SW480 (cell line): ENCODE measurements around the gene ADAMTS19.
"Not testable (repeated sequence)": the region's sequence is repeated elsewhere in the genome, so short reads cannot be mapped to it uniquely, and the experiment has no call there.

ENCODE experiments used
- DNase-seq: peaks from one replicate; pipeline ENCODE4 v3.0.0-alpha.2; 2016; ENCODE audit warnings: low spot score

Gene ADAMTS19

GRCh38 chr5:129584496-129584895 lies 124.4 kb downstream of the ADAMTS19 start:
- not testable (repeated sequence) for DNase-seq

GRCh38 chr5:129591508-129592160 lies 131.5 kb downstream of the ADAMTS19 start:
- no peak for DNase-seq

DNA sequence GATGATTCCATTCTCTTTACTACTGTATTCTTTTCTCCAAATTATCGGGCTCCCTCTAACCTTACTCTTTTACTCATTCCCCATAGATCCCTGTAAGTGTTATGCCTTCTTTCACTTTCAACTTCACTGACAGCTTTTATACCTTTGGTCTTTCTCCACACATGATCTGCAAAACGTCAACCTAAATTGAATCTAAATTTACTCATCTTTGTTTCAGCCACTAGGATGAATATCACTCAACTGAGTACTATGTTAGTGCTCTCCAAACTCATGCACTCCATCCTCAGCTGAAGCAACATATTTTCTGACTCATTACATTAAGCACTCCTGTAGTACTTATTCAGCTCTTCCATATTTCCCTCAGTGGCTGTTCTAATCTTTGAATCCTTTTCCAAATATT lies 133.4 kb downstream of the ADAMTS19 start:
- DNase-seq = no peak

GRCh38 chr5:129601576-129601975 lies 141.5 kb downstream of the ADAMTS19 start:
- no peak for DNase-seq

- DNase-seq = no peak
Measured at GRCh38 chr5:129608350-129608749, 148.3 kb downstream of the ADAMTS19 start.

- no peak for DNase-seq
Measured at GRCh38 chr5:129609710-129610109, 149.6 kb downstream of the ADAMTS19 start.

GRCh38 chr5:129616517-129616916 lies 156.4 kb downstream of the ADAMTS19 start:
- DNase-seq = no peak

DNA sequence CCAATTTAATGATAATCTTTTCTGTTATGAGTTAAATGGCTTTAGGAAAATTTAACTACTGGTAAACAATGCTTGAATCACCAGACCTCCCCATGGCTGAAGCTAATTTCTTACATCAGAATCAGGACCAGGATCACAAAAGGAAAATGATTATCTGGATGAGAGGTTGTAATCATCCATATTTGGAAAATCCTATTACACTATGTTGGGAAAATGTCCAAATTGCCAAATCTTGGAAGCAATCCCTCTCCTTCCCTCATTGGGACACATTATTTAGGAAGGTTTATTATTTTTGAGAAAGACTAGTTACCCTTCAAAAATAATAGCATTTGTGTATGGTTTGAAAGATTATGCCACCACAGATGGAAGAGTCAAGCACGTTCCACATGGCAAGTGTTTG lies 157.1 kb downstream of the ADAMTS19 start:
- no peak for DNase-seq

DNA sequence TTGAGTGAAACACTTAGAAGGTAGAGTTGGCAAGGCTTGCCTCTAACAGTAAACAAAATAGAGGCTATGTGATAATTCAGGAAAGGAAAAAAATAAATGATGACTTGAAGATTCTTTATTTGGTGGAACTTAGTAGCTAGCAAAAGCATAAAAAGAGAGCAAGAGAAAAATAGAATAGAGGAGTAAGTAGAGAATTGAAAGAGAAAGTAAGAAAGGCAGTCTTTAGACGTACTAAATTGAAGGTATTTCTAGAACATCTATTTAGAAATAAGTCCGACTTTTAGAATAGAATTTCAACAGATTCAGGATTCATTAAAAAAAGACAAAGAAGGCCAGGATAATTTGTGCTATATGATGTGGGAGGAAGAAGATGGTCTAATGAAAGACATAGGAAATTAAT lies 159.7 kb downstream of the ADAMTS19 start:
- no peak for DNase-seq

GRCh38 chr5:129622531-129622930 lies 162.4 kb downstream of the ADAMTS19 start:
- no peak for DNase-seq

- no peak for DNase-seq
Measured at GRCh38 chr5:129629575-129629974, 169.5 kb downstream of the ADAMTS19 start.

DNA sequence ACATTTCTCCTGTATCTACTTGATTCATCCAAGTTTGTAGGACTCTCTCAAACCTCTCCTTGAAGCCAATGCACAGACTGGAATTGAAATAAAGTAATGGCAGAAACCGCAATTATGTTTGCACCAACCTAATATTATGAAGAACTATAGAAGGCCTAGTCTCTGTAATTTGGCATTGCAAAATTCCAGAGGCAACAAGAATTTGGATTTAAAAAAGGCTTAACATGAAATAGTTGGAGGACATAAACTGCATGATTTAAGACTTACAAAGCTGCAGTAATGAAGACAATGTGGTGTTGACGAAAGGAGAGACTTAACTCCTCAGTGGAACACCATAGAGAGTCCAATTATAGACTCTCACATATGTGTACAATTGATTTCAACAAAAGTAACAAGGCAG lies 170.0 kb downstream of the ADAMTS19 start:
- DNase-seq = no peak

GRCh38 chr5:129631961-129632360 lies 171.9 kb downstream of the ADAMTS19 start:
- DNase-seq = no peak

DNA sequence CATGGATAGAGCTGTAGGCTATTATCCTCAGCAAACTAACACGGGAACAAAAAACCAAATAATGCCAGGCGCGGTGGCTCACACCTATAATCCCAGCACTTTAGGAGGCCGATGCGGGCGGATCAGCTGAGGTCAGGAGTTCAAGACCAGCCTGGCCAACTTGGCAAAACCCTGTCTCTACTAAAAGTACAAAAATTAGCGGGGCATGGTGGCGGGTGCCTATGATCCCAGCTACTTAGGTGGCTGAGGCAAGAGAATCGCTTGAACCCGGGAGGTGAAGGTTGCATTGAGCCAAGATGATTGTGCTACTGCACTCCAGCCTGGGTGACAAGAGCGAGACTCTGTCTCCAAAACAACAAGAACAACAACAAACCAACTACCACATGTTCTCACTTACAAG lies 177.4 kb downstream of the ADAMTS19 start:
- not testable (repeated sequence) for DNase-seq

DNA sequence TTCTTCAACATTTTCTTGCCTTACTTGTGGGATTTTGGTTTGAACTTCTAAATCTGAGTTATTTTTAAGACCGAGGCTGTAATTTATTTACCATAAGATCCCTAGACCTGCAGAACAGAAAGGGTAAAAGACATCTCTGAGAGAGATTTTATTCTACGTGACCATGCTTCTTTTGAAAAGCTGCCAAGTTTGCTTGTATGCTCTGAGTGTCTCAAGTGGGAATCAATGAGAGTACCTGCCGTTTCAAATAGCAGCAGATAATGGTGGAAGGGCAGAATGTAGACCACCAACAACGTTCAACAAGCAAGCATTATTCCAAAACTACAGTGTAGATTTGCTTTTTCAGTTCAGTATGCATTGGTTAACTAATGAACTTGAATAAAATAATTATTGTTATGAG lies 179.2 kb downstream of the ADAMTS19 start:
- no peak for DNase-seq

- DNase-seq = no peak
Measured at GRCh38 chr5:129652349-129653056, 192.4 kb downstream of the ADAMTS19 start.

DNA sequence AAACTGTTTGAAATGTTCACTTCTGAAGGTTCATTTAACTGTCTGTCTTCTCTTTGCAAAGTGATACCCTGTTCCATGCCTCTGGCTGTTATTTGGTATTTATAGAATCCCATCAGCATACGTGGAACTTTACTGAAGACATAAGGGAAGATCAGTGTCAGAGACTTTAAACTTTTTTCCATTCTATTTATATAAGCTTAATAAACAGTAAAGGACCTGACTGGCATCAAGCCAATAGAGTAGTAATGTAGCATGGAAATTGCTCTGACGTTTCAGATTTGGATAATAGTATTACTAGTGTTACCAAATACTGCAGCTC lies 192.9 kb downstream of the ADAMTS19 start:
- no peak for DNase-seq

- no peak for DNase-seq
Measured at GRCh38 chr5:129653442-129653841, 193.3 kb downstream of the ADAMTS19 start.

GRCh38 chr5:129656952-129657351 lies 196.9 kb downstream of the ADAMTS19 start:
- DNase-seq = no peak

DNA sequence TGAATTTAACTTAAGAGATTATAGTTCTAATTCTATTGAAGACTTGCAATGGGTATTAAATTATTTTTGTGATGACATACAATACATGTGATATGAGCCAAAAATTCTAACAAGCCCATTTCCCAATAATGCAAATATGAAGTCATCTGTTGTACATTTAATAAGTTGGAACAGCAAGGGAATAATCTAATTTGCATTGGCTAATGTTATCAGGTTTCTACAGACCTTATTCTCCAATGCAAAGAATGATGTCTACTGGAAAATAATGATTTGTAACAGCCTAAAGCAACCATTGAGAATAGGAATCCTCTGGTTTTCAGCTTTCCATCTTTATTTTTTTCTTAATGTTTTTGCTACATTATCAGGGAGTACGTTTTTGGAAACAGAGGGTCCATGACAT lies 198.7 kb downstream of the ADAMTS19 start:
- no peak for DNase-seq

DNA sequence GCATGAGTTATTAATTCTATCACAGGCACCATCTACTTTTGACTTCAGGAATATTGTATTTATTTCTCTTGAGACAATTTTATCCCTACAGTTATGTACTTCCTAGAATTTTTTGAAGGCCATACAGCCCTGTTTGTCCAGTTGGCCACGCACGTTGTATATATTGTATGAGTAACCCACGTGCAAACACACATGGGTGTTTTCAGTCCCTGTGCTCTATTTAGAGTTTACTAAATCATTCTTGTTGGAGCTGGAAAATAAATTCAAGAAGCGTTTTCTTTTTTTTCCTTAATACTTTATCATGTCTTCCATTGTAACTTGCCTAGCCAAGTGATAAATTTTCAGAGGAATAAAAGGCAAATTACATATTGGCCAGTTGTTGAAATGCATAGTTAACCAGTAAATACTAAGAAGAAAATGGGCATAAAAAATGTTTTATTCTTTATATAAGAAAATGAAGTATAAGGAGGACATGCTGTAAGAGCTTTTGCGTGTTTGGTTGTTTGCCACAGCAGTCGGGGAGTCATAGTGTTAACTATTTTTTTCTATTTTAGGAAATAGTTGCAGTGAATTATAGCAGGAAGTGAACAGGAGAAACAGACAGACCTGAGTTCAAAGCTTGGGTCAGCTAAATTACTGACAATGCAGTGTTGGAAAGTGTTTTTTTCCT lies 201.4 kb downstream of the ADAMTS19 start:
- DNase-seq = no peak

DNA sequence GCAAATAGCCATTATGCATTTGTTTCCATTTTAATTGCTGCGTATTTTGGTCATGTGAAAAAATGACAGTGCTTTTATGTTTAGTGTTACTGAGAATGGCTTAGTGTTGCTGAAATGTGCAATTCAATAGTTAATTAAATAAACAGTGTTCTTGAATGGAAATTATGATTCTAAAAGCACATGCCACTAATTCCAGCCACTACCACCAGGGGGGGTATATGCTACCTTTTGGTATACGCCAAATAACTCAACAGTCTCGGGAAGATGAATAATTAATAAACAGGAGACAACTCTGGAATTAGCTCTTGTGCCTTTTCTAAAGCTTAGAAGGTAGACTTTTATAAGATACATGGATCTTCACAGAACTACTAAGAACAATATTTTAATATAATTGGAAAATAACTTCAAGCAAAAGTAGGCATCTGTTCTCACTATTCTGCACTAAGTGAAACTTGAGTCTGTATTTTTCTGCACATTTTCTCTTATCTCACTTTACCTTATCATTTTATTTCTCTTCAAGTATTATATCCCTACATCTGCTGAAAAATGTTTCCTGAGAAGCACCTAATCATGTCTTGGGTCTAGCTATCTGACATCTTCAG lies 204.3 kb downstream of the ADAMTS19 start:
- peak; percentile 17 for DNase-seq

- DNase-seq = no peak
Measured at GRCh38 chr5:129670957-129671500, 210.9 kb downstream of the ADAMTS19 start.
